Measurements from ENCODE around the gene ACADSB.

Gene ACADSB

GRCh38 chr10:123008355-123009104 is at the start of gene ACADSB, which contains the start of gene IKZF5:
ACADSB (plus strand) TSS chr10:123009006; CDS start chr10:123009030, 24 bp downstream.
IKZF5 (minus strand) TSS chr10:123008795; CDS start chr10:122998625, 10,170 bp downstream.
- DNase-seq (ENCODE audit: low read depth) = peak; percentile 95

GRCh38 chr10:122962405-122962804 is 46.4 kb upstream of the ACADSB start:
- no peak for DNase-seq (ENCODE audit: low read depth)

GRCh38 chr10:122966879-122967278 is 41.9 kb upstream of the ACADSB start:
- DNase-seq (ENCODE audit: low read depth) = no peak

GRCh38 chr10:122968698-122969097 is 40.1 kb upstream of the ACADSB start:
- DNase-seq (ENCODE audit: low read depth) = no peak

GRCh38 chr10:122974023-122974422 is 34.8 kb upstream of the ACADSB start:
- DNase-seq (ENCODE audit: low read depth) = no peak

GRCh38 chr10:122974543-122975064 is 34.2 kb upstream of the ACADSB start:
- DNase-seq (ENCODE audit: low read depth) = no peak

GRCh38 chr10:122980209-122981065 is 28.4 kb upstream of the ACADSB start, which contains the start of gene PSTK:
PSTK (plus strand) TSS chr10:122980401; CDS start chr10:122980480, 79 bp downstream.
- DNase-seq (ENCODE audit: low read depth) = peak; percentile 79

GRCh38 chr10:122981066-122981464 is 27.7 kb upstream of the ACADSB start:
- DNase-seq (ENCODE audit: low read depth) = no peak

GRCh38 chr10:122983898-122984297 is 24.9 kb upstream of the ACADSB start:
- no peak for DNase-seq (ENCODE audit: low read depth)

- no peak for DNase-seq (ENCODE audit: low read depth)
Measured at GRCh38 chr10:122984708-122985107, 24.1 kb upstream of the ACADSB start.

- no peak for DNase-seq (ENCODE audit: low read depth)
Measured at GRCh38 chr10:122986335-122986734, 22.5 kb upstream of the ACADSB start.

- no peak for DNase-seq (ENCODE audit: low read depth)
Measured at GRCh38 chr10:122988501-122988900, 20.3 kb upstream of the ACADSB start.

- DNase-seq (ENCODE audit: low read depth) = no peak
Measured at GRCh38 chr10:122990278-122990677, 18.5 kb upstream of the ACADSB start.

GRCh38 chr10:122992031-122992585 is 16.7 kb upstream of the ACADSB start:
- DNase-seq (ENCODE audit: low read depth) = no peak

- DNase-seq (ENCODE audit: low read depth) = no peak
Measured at GRCh38 chr10:122993797-122994336, 14.9 kb upstream of the ACADSB start.

GRCh38 chr10:122995936-122996335 is 12.9 kb upstream of the ACADSB start:
- no peak for DNase-seq (ENCODE audit: low read depth)

GRCh38 chr10:122997864-122998263 is 10.9 kb upstream of the ACADSB start:
- no peak for DNase-seq (ENCODE audit: low read depth)

GRCh38 chr10:122998360-122998917 is 10.4 kb upstream of the ACADSB start:
- DNase-seq (ENCODE audit: low read depth) = no peak

GRCh38 chr10:122998934-122999333 is 9.9 kb upstream of the ACADSB start:
- DNase-seq (ENCODE audit: low read depth) = no peak

GRCh38 chr10:122999347-122999746 is 9.5 kb upstream of the ACADSB start:
- DNase-seq (ENCODE audit: low read depth) = no peak

GRCh38 chr10:123000155-123000554 is 8.7 kb upstream of the ACADSB start:
- DNase-seq (ENCODE audit: low read depth) = no peak

GRCh38 chr10:123001370-123001769 is 7.4 kb upstream of the ACADSB start:
- no peak for DNase-seq (ENCODE audit: low read depth)

Measured in activated gamma-delta T cell treated with anti-CD3 and anti-CD28 coated beads, Interleukin-2, amount 50 U/mL, for 16 hours (primary cell).